K562 (cell line): Measurements from ENCODE around the gene TACR1. TPM values are rescaled to one million over a fixed set of nuclear protein-coding genes. Genes with fewer than 3 reads are reported as not detected.

Experiments
- ATAC-seq: fragments of 200-7000 bp; cut with Tn5 transposase; 3 replicates; pipeline ENCODE4 v1.9.1; 2020; ENCODE audit warnings: moderate library complexity
- BruUV-seq: library from RNA; stranded (reverse); fragments of 400-500 nt; replicated peaks from 2 replicates; lab custom pipeline; 2021; lab: Mats Ljungman, UMichigan
- CTCF ChIA-PET: fragments of 300-600 bp; formaldehyde crosslinking; extraction: SDS; loops from one replicate; lab custom pipeline; 2021; ENCODE audit warnings: low intra/inter-chr PET ratio; lab: Yijun Ruan, JAX
- POLR2A ChIA-PET: fragments of 300-600, 350-650 bp; sonication (Branson Sonifier 250); formaldehyde crosslinking; extraction: SDS; loops from one replicate; lab custom pipeline; 2021; ENCODE audit warnings: antibody characterized with exemption, inconsistent platforms; lab: Yijun Ruan, JAX
- DNase-seq, 4 experiments: peaks; one replicate each; pipeline versions ENCODE4 v3.0.0 to v3.0.0-alpha.2; 2011 to 2018; ENCODE audit warnings: low spot score in 3 of 4, mixed read lengths in 3 of 4; ENCODE audit errors: extremely low read depth in 1 of 4
- FAIRE-seq: peaks from 2 replicates; lab custom pipeline; 2011; peaks lifted over from hg19 to GRCh38; lab: Jason Lieb, UNC
- H2AFZ ChIP-seq: 2 replicates; pipeline ENCODE4 v1.6.0; 2011; ENCODE audit warnings: low read depth, low read length, control low read depth, inconsistent platforms
- H3K27ac ChIP-seq: fragments of 200-600 bp; 3 replicates; pipeline ENCODE4 v1.8.0; 2011; ENCODE audit warnings: low read depth, mild to moderate bottlenecking, control low read depth, inconsistent platforms, low read length, moderate library complexity, mixed read lengths; ENCODE audit errors: extremely low read depth
- H3K27me3 ChIP-seq, 2 experiments: fragments of 300-600 bp in 1 of 2; 2 replicates in 1 of 2; 3 replicates in 1 of 2; pipeline versions ENCODE4 v1.6.0 to v1.8.0; 2011; ENCODE audit warnings: inconsistent platforms in 2 of 2, low read length in 2 of 2, mild to moderate bottlenecking in 1 of 2, mixed read lengths in 1 of 2, moderate library complexity in 1 of 2; ENCODE audit not compliant: control insufficient read depth in 2 of 2, insufficient read depth in 2 of 2
- H3K36me3 ChIP-seq: fragments of 300-600 bp; 3 replicates; pipeline ENCODE4 v1.8.0; 2011; ENCODE audit warnings: mild to moderate bottlenecking, low read length, inconsistent platforms; ENCODE audit not compliant: control insufficient read depth, insufficient read depth
- H3K4me1 ChIP-seq, 2 experiments: fragments of 200-600 bp in 1 of 2; replicated peaks in 1 of 2; 2 replicates in 1 of 2; 3 replicates in 1 of 2; pipeline versions ENCODE4 v1.5.1 to v1.8.0; 2011; ENCODE audit warnings: inconsistent platforms in 2 of 2, low read length in 2 of 2, mild to moderate bottlenecking in 1 of 2, mixed read lengths in 1 of 2, moderate library complexity in 1 of 2; ENCODE audit not compliant: control insufficient read depth in 2 of 2, insufficient read depth in 2 of 2
- H3K4me2 ChIP-seq: 2 replicates; pipeline ENCODE4 v1.6.1; 2011; ENCODE audit warnings: low read length, control low read depth, inconsistent platforms, mixed read lengths; ENCODE audit not compliant: insufficient read depth
- H3K4me3 ChIP-seq: fragments of 200-600 bp; sonication (generic), shearing (Covaris generic); 2 replicates; pipeline ENCODE4 v1.5.1; 2016; ENCODE audit warnings: control low read depth, inconsistent platforms
- H3K79me2 ChIP-seq: fragments of 200-600 bp; 3 replicates; pipeline ENCODE4 v1.8.0; 2011; ENCODE audit warnings: low read length, inconsistent platforms; ENCODE audit not compliant: control insufficient read depth, insufficient read depth
- H3K9ac ChIP-seq, 2 experiments: 2 replicates each; pipeline versions ENCODE4 v1.6.0 to v1.6.1; 2011; ENCODE audit warnings: low read depth in 2 of 2, low read length in 2 of 2, control low read depth in 1 of 2, inconsistent platforms in 1 of 2, mild to moderate bottlenecking in 1 of 2, mixed read lengths in 1 of 2; ENCODE audit not compliant: insufficient read depth in 1 of 2
- H3K9me1 ChIP-seq: one replicate; pipeline ENCODE4 v1.6.0; 2011; ENCODE audit warnings: inconsistent platforms, mild to moderate bottlenecking, low read length, moderate library complexity; ENCODE audit not compliant: control insufficient read depth, insufficient read depth
- H3K9me3 ChIP-seq: replicated peaks from 2 replicates; pipeline ENCODE4 v1.5.1; 2011; ENCODE audit warnings: low read depth, low read length, inconsistent platforms; ENCODE audit not compliant: control insufficient read depth, insufficient read depth
- H4K20me1 ChIP-seq: replicated peaks from 2 replicates; pipeline ENCODE4 v1.6.1; 2011; ENCODE audit warnings: low read length, inconsistent platforms, mixed read lengths; ENCODE audit not compliant: control insufficient read depth, insufficient read depth
- HNRNPH1 ChIP-seq: fragments of 200-400 bp; formaldehyde crosslinking; optimal IDR thresholded peaks from 2 replicates; pipeline ENCODE3; 2017; ENCODE audit warnings: low read depth, mild to moderate bottlenecking, low read length, moderate library complexity
- MBD2 ChIP-seq: sonication (generic); IDR thresholded peaks from 2 replicates; pipeline ENCODE4 v1.6.1; 2016; ENCODE audit warnings: low read depth, borderline replicate concordance
- TGIF2 ChIP-seq: sonication (generic); formaldehyde crosslinking; IDR thresholded peaks from 2 replicates; pipeline ENCODE4 v1.8.1; 2022; ENCODE audit warnings: mild to moderate bottlenecking, missing genetic modification reagents, moderate library complexity
- ZNF134 ChIP-seq: fragments of 250-450 bp; sonication (Bioruptor Pico); conservative IDR thresholded peaks from 2 replicates; pipeline ENCODE4 v1.4.0; 2020
- whole genome bisulfite sequencing: fragments of 100-300 bp; shearing (Covaris generic); methylation state at CpG from one replicate; pipeline ENCODE4 v1.1.6; 2016; ENCODE audit warnings: low coverage, mixed read lengths; ENCODE audit not compliant: insufficient coverage; ENCODE audit errors: missing lambda C conversion rate; 5-methylcytosine and 5-hydroxymethylcytosine counted together
- in situ Hi-C: fragments of 300-500 bp; cut with MboI; formaldehyde crosslinking; loops from 4 replicates; pipeline ENCODE4 v1.15.0; 2018; ENCODE audit warnings: inconsistent platforms, mixed read lengths
- intact Hi-C: fragments of 100-400 bp; cut with micrococcal nuclease; formaldehyde crosslinking; loops from 2 replicates; pipeline ENCODE4 v1.14.2; 2022
- polyA plus RNA-seq, 8 experiments: library from polyadenylated mRNA; depleted of rRNA in 4 of 8; stranded (reverse) in 5 of 8; unstranded in 3 of 8; fragments of >200 nt; fragmentation: Nextera tagmentation in 2 of 8; fragmentation: Illumina TruSeq in 1 of 8; extraction: Ambion mirVana in 2 of 8; extraction: Trizol in 1 of 8; gene quantifications; 2 replicates each; pipeline versions ENCODE4 v1.2.1 to v1.2.3, GENCODE V29; 2011 to 2014; ENCODE audit warnings: inconsistent platforms in 1 of 8, missing spikeins in 1 of 8
- total RNA-seq, 7 experiments: library from RNA; depleted of rRNA in 6 of 7; stranded (reverse); fragments of >200 nt in 6 of 7; fragmentation: Illumina TruSeq in 2 of 7; extraction: Trizol in 2 of 7; gene quantifications; 2 replicates each; pipeline versions ENCODE4 v1.2.1 to v1.2.3, GENCODE V29; 2011 to 2021; ENCODE audit warnings: low replicate concordance in 1 of 7
- TF ChIP-seq, protein P1 (sequence below): fragments of 450-650 bp; IDR thresholded peaks from 2 replicates; pipeline ENCODE4 v1.6.1; 2017; ENCODE audit warnings: antibody characterized with exemption, mild to moderate bottlenecking

The TACR1 gene
- total and polyA plus RNA-seq, 9 of the 15 experiments (the other 6 are each of a cell fraction or from before 2014, with no cell fraction given) = not detected

DNA sequence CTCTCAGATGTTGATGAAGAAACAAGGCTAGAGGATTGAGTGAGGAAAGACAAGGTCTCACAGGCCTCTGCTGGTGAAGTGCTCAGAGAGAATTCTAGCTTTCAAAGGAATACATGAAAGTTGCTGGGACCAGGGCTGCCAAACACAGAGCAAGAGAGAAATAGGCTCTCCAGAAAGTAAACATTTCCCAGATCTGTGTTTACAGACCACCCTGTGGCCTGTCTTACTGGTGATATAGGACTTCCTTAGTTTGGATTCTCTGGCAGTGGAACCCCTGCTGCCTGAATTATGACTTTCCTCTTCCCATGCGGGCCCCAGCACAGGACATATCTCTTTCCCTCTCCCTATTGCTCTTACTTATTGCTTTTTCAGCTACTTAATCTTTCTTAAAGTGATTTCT is 64.5 kb downstream of the TACR1 start (continued):
- TF ChIP-seq, protein P1, sequence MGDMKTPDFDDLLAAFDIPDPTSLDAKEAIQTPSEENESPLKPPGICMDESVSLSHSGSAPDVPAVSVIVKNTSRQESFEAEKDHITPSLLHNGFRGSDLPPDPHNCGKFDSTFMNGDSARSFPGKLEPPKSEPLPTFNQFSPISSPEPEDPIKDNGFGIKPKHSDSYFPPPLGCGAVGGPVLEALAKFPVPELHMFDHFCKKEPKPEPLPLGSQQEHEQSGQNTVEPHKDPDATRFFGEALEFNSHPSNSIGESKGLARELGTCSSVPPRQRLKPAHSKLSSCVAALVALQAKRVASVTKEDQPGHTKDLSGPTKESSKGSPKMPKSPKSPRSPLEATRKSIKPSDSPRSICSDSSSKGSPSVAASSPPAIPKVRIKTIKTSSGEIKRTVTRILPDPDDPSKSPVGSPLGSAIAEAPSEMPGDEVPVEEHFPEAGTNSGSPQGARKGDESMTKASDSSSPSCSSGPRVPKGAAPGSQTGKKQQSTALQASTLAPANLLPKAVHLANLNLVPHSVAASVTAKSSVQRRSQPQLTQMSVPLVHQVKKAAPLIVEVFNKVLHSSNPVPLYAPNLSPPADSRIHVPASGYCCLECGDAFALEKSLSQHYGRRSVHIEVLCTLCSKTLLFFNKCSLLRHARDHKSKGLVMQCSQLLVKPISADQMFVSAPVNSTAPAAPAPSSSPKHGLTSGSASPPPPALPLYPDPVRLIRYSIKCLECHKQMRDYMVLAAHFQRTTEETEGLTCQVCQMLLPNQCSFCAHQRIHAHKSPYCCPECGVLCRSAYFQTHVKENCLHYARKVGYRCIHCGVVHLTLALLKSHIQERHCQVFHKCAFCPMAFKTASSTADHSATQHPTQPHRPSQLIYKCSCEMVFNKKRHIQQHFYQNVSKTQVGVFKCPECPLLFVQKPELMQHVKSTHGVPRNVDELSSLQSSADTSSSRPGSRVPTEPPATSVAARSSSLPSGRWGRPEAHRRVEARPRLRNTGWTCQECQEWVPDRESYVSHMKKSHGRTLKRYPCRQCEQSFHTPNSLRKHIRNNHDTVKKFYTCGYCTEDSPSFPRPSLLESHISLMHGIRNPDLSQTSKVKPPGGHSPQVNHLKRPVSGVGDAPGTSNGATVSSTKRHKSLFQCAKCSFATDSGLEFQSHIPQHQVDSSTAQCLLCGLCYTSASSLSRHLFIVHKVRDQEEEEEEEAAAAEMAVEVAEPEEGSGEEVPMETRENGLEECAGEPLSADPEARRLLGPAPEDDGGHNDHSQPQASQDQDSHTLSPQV = no peak
- TF ChIP-seq TGIF2 (CRISPR knock-in tag) = no peak

DNA sequence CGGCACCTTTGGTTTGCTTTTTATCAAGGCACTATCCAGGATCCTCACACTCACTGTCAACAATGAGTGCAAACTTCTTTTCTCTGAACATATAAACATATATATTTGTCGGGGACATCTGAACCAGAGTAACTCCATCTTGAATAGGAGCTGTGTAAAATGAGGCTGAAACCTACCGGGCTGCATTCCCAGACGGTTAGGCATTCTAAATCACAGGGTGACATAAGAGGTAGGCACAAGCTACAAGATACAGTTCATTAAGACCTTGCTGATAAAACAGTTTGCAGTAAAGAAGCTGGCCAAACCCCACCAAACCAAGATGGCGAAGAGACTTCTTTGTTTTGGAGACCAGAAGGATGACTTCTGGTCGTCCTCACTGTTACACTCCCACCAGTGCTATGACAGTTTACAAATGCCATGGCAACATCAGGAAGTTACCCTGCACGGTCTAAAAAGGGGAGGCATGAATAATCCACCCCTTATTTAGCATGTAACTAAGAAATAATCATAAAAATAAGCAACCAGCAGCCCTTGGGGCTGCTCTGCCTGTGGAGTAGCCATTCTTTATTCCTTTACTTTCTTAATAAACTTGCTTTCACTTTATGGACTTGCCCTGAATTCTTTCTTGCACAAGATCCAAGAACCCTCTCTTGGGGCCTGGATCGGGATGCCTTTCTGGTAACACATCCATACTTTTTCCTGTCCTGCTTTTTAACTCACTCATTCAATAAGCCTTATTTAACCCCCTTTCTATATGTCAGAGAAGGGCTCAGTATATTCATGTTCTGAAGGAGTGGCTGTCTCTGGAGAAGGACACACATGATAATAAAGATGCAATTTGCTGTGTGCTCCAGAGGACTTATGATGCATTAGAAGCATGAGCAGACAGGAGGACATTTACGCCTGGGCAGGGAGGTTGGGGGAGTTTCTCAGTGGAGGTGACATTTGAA is 65.4 kb downstream of the TACR1 start:
- CTCF ChIA-PET = no interaction called here
- BruUV-seq = no TSS peak
- H4K20me1 ChIP-seq = no peaks in the 10 kb centered on the region
- in situ Hi-C loops (no loop called here), intact Hi-C loops (no loop called here)
- no peak overlapping the region for H3K27ac ChIP-seq
- TF ChIP-seq HNRNPH1 = no peak
- TF ChIP-seq MBD2 = no peak
- TF ChIP-seq ZNF134 (CRISPR knock-in tag) = no peak
- no peaks in the 10 kb centered on the region for H3K4me1 ChIP-seq
- H3K4me3 ChIP-seq = no peak overlapping the region
- FAIRE-seq = no peak
- no peaks in the 10 kb centered on the region for H3K9me1 ChIP-seq
- H3K4me2 ChIP-seq = no peak overlapping the region
- no peak overlapping the region for H2AFZ ChIP-seq
- peaks cover 0 to 11% of the 10 kb centered on the region in 2 experiments; a peak in 2 of 5 replicates for H3K27me3 ChIP-seq
- no peaks in the 10 kb centered on the region for H3K9me3 ChIP-seq
- DNase-seq = no peak
- H3K9ac ChIP-seq = no peak overlapping the region
- no peak for ATAC-seq
- 2% methylated on average over 9 of the region's 9 CpGs for WGBS
- POLR2A ChIA-PET = no interaction called here
- H3K36me3 ChIP-seq = no peaks in the 10 kb centered on the region
- no peaks in the 10 kb centered on the region for H3K79me2 ChIP-seq
